NT2/D1 (cell line): ENCODE results near the gene H2AZ2.
"Not testable (repeated sequence)": the region's sequence is repeated elsewhere in the genome, so short reads cannot be mapped to it uniquely, and the experiment has no call there.

Experiments
- DNase-seq: peaks from one replicate; pipeline ENCODE4 v3.0.0-alpha.2; 2011; ENCODE audit warnings: low read depth, low spot score
- H3K27me3 ChIP-seq: 2 replicates; pipeline ENCODE4 v1.6.0; 2011; ENCODE audit warnings: mild to moderate bottlenecking; ENCODE audit not compliant: insufficient read length, insufficient read depth
- H3K36me3 ChIP-seq: 2 replicates; pipeline ENCODE4 v1.6.1; 2011; ENCODE audit warnings: mild to moderate bottlenecking, low read length, mixed read lengths; ENCODE audit not compliant: insufficient read depth, insufficient read length
- H3K4me1 ChIP-seq: 2 replicates; pipeline ENCODE4 v1.5.1; 2011; ENCODE audit not compliant: insufficient read depth, insufficient read length
- H3K4me3 ChIP-seq: 2 replicates; pipeline ENCODE4 v1.5.1; 2011; ENCODE audit warnings: low read depth; ENCODE audit not compliant: insufficient read length
- H3K9ac ChIP-seq: 2 replicates; pipeline ENCODE4 v1.6.0; 2011; ENCODE audit warnings: low read depth; ENCODE audit not compliant: insufficient read length
- H3K9me3 ChIP-seq: 2 replicates; pipeline ENCODE4 v1.5.1; 2011; ENCODE audit warnings: mild to moderate bottlenecking, low read length; ENCODE audit not compliant: insufficient read depth
- SUZ12 ChIP-seq: IDR thresholded peaks from 2 replicates; pipeline ENCODE4 v1.6.1; 2011; ENCODE audit not compliant: insufficient read length, insufficient read depth; ENCODE audit errors: extremely low read depth
- YY1 ChIP-seq: IDR thresholded peaks from 2 replicates; pipeline ENCODE4 v1.6.1; 2011; ENCODE audit not compliant: insufficient read length, insufficient read depth
- ZNF274 ChIP-seq: IDR thresholded peaks from 2 replicates; pipeline ENCODE4 v1.6.1; 2011; ENCODE audit warnings: mild to moderate bottlenecking, low read depth, low read length

H2AZ2 gene

DNA sequence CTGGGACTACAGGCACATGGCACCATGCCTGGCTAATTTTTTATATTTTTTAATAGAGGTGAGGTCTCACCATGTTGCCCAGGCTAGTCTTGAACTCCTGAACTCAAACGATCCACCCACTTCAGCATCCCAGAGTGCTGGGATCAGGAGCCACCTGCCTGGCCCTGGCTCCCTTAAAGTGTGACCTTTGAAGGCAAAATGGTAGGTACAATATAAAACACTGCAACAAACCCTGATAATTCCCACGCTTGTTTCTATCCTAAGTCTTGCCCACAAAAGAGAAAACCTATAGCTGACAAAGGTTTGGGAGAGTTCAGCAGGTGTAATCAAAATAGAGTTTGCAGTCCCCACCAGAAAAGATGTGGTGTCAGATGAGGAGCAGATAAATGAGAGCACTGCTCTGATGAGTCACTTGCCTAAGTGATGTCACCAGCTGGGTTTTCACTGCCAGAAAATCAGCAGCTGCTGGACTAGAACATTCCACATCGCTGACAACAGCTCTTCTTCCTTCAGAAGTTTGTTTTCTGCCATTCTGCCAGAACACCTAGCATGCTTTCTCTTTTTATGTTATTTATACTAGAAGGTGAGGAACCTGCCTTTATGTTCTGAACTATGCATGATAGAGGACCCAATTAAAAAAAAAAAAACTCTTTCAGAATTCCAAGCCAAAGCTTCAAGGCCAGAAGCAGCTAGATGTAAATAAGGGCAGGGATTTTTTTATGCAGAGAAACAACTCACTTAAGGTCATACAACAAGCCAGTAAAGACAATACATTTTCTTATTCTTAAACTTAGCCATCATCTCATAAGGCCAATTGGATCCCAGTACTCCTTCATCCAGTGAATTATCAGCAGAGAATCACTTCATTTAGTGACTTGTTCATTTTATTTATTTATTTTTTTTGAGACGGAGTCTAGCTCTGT is 19.4 kb upstream of the H2AZ2 start:
- Histone ChIP-seq H3K4me3 (no peak overlapping the region), H3K4me1 (no peaks in the 10 kb centered on the region), H3K9me3 (peaks cover 22% of the 10 kb centered on the region; the same call in 1 of the 2 replicates), H3K36me3 (no peaks in the 10 kb centered on the region), H3K9ac (no peak overlapping the region), H3K27me3 (no peaks in the 10 kb centered on the region)
- no peak for TF ChIP-seq ZNF274
- no peak for TF ChIP-seq YY1
- no peak for TF ChIP-seq SUZ12
- no peak for DNase-seq

DNA sequence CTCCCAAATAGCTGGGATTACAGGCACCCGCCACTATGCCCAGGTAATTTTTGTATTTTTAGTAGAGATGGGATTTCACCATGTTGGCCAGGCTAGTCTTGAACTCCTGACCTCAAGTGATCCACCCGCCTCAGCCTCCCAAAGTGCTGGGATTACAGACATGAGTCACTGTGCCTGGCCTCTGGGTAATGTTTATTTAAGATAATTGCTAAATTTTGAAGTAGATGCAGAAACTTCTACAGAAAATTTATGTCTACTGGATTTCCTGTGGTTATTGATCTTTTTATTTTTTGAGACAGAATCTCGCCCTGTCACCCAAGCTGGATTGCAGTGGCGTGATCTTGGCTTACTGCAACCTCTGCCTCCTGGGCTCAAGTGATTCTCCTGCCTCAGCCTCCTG is 14.1 kb upstream of the H2AZ2 start:
- H3K9me3 ChIP-seq, H3K4me1 ChIP-seq, H3K4me3 ChIP-seq, DNase-seq, H3K27me3 ChIP-seq, H3K36me3 ChIP-seq, H3K9ac ChIP-seq: not testable (repeated sequence)

DNA sequence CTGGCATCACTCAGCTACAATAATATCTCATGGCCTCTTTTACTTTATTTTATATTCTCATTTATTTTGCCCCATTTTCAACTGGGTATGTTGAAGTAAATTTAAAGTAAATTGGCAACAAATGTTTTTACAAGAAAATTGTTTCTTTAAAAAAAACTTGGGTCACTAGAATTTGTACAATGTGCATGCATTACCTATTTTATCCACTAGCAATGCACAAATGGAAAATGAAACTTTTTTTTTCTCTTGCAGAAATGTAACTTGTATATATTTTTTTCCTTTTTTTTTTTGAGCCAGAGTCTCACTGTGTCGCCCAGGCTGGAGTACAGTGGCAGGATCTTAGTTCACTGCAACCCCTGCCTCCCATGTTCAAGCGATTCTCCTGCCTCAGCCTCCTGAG is 10.3 kb upstream of the H2AZ2 start:
- TF ChIP-seq SUZ12 (no peak), ZNF274 (no peak), YY1 (no peak)
- Histone ChIP-seq H3K27me3 (no peaks in the 10 kb centered on the region), H3K36me3 (no peaks in the 10 kb centered on the region), H3K4me3 (no peak overlapping the region), H3K9me3 (no peaks in the 10 kb centered on the region), H3K9ac (no peak overlapping the region), H3K4me1 (no peaks in the 10 kb centered on the region)
- no peak for DNase-seq

DNA sequence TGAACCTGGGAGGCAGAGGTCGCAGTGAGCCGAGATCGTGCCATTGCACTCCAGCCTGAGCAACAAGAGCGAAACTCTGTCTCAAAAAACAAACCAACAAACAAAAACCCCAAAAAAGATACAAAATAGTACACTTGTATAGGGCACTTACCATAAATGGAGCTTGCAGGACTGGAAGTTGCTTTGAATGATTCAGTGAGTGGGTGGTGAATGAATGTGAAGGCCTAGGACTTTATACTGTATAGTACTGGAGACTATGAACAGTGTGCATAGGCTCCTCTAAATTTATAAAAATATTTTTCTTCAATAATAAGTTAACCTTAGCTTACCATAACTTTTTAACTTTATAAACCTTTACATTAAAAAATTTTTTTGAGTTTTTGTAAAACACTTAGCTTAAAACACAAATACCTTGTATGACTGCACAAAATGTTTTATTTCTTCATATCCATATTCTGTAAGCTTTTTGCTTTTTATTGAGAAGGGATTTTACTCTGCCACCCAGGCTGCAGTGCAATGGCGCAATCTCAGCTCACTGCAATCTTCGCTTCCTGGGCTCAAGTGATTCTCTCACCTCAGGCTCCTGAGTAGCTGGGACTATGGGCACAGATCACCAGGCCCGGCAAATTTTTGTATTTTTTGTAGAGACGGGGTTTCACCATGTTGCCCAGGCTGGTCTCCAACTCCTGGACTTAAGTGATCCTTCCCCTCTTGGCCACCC is 6.9 kb upstream of the H2AZ2 start:
- Histone ChIP-seq H3K27me3 (no peaks in the 10 kb centered on the region), H3K4me1 (no peaks in the 10 kb centered on the region), H3K4me3 (no peak overlapping the region), H3K9ac (no peak overlapping the region), H3K36me3 (no peaks in the 10 kb centered on the region), H3K9me3 (no peaks in the 10 kb centered on the region)
- no peak for DNase-seq
- TF ChIP-seq ZNF274 (no peak), SUZ12 (no peak), YY1 (no peak)

DNA sequence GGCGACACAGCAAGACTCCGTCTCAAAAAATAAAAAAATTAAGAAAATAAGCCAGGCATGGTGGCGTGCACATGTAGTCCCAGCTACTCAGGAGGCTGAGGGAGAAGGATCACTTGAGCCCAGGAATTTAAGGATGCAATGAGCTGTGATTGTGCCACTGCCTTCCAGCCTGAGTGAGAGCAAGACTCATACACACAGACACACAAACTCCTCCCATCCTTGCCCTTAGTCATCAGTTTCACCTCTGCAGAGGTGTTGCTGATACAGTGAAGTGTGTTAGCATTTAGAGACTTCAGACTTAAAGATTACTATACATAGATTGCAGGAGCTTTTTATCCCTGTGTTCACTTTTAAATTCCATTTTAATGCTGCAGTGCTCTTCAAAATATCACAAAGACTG is 5.5 kb upstream of the H2AZ2 start:
- DNase-seq = no peak
- no peaks in the 10 kb centered on the region for H3K9me3 ChIP-seq
- H3K9ac ChIP-seq = no peak overlapping the region
- H3K4me1 ChIP-seq = no peaks in the 10 kb centered on the region
- no peak overlapping the region for H3K4me3 ChIP-seq
- no peak for TF ChIP-seq ZNF274
- no peak for TF ChIP-seq SUZ12
- TF ChIP-seq YY1 = no peak
- no peaks in the 10 kb centered on the region for H3K36me3 ChIP-seq
- H3K27me3 ChIP-seq = no peaks in the 10 kb centered on the region

DNA sequence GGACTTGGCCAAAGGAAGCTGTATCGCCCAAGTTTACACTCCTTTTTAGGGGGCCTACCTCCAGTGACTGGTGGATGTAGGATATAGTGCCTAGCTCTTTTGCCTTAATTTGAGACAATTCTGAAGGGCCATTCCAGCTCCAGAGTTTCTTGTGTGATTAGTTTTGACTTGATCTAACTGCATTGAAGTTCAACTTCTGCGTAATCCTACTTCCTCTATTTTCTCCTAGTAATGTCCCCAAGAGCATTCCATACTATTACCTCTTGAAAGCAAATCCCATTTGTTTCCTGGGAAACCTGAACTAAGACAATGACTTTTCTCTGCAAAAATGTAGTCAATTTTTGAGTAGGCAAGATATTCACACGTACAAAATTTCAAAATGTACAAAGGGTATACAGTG is 4.7 kb upstream of the H2AZ2 start:
- no peak for TF ChIP-seq SUZ12
- TF ChIP-seq YY1 = no peak
- TF ChIP-seq ZNF274 = no peak
- no peak for DNase-seq
- H3K27me3 ChIP-seq = no peaks in the 10 kb centered on the region
- no peaks in the 10 kb centered on the region for H3K9me3 ChIP-seq
- no peaks in the 10 kb centered on the region for H3K36me3 ChIP-seq
- no peaks in the 10 kb centered on the region for H3K4me1 ChIP-seq
- H3K4me3 ChIP-seq = no peak overlapping the region
- H3K9ac ChIP-seq = no peak overlapping the region

DNA sequence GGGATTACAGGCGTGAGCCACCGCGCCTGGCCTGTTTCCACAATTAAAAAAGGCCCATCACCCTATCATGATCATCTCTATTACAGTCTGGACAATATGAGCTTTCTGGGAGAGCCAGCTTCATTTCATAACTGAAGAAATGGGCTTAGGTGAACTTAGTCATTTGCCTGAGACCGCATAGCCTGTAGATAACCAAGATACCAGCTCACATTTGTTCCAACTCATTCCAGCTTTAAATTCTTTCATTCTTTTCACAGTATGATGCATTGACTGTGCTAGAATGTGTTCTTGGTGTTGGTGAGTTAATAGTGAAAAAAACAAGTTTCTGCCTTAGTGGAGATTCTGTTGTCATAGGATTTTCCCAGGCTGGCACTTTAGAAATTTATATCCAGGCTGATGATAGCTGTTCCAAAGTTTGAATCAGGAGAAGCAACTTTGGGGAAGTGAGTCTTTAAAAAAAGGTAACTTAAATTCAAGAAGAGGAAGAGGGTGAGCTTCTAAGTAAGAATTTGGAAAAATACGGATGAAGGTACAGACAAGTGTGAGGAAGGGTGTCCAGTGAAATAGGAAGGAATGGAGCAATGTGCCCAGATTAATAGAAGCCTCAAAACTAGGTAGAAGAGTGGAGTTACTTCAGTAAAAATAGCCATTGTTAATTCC is 2.1 kb upstream of the H2AZ2 start:
- no peak for DNase-seq
- no peaks in the 10 kb centered on the region for H3K36me3 ChIP-seq
- no peak overlapping the region for H3K9ac ChIP-seq
- H3K9me3 ChIP-seq = no peaks in the 10 kb centered on the region
- TF ChIP-seq SUZ12 (no peak), YY1 (no peak), ZNF274 (no peak)
- no peak overlapping the region for H3K4me3 ChIP-seq
- no peaks in the 10 kb centered on the region for H3K4me1 ChIP-seq
- no peaks in the 10 kb centered on the region for H3K27me3 ChIP-seq
